Measurements from ENCODE around the gene RPL36A.

Gene RPL36A

DNA sequence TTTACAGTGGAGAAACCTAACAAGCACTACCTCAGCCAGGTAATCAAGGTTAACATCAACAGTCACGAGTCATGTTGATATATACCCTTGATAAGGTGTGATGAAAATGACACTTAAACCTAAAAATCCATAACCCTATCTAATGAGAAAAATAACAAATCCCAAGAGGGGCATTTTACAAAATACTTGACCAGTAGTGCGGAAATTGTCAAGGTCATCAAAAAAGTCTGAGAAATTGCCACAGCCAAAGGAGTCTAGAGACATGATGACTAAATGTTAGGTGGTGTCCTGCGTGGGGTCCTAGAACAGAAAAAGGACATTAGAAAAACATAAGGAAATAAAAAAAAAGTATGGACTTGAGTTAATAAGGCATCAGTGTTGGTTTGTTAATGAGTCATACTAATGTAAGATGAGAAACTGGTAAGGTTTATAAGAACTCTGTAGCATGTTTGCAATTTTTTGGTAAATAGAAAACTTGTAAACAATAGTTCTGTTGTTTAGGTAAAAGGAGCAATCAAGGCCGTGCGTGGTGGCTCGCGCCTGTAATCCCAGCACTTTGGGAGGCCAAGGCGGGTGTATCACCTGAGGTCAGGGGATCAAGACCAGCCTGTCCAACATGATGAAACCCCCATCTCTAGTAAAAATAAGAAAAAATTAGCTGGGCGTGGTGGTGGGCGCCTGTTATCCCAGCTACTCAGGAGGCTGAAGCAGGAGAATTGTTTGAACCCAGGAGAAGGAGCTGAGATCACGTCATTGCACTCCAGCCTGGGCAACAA is 2.9 kb downstream of the RPL36A start:
- DNase-seq = no peak

- DNase-seq = no peak
These were observed 3.6 kb downstream of the RPL36A start for GRCh38 chrX:101394372-101394771.

GRCh38 chrX:101395789-101396188 is 5.0 kb downstream of the RPL36A start:
- no peak for DNase-seq

DNA sequence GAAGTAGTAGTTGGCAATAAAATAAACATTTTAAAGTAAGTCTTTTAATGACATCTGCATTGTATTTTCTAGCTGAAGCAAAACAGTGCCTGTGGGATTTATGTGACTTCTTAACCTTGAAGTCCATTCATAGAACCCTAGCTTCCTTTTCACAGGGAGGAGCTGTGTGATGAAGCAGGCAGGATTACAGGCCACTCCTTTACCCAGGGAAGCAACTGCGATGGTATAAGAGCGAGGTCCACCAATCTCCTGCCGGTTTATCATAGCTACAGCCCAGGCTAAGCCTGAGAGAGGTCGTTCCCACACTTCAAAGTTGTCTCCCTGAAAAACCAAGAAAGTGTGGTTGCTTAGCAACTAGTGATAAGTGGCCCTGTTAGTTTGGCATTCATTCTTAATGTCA is 7.0 kb downstream of the RPL36A start:
- no peak for DNase-seq

DNA sequence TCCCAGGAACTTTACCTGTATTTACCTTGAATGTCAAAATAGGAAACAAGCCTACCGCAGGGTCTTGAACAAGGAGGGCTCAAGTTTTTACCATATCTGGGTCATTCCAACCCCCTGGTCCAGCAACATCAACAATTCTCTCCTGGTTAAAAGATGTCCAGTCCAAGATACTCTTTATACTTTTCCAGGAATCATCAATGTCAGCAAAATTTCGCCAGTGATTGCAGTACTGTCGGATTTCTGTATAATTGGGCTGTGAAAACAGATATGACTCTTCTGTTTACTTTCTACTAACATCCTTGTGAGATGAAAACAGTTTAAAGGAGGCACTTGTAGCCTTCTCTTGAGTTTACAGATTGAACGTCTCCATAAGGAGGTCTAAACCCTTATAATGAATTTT is 7.9 kb downstream of the RPL36A start:
- no peak for DNase-seq

GRCh38 chrX:101399825-101400224 is 9.0 kb downstream of the RPL36A start:
- DNase-seq = no peak

DNA sequence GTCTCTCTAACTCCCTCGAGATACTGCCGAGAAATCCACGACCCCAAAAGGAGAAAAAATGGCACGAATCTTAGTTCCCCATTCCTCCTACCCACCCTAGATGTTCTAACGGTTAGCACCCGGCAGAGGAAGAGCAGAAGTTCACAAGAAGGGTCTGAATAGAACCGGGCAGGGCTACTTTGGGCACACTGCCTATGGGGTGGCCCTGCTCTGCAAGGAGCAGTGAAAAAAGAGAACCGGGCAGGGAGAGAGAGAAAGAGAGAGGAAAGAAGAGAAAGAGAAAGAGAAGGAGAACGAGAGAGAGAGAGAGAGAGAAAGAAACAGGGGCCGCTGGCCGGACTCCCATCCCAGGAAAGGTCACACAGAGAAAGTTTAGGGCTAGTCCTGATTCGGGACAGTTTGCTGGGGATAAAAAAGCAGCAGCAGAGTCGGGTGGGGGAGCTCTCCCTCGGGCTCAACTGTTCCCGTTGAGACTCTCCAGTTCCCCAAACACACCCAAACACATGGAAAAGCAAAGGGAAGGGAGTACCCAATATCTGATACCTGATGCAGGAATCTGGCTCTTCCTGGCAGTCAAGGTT is 16.4 kb downstream of the RPL36A start:
- no peak for DNase-seq

DNA sequence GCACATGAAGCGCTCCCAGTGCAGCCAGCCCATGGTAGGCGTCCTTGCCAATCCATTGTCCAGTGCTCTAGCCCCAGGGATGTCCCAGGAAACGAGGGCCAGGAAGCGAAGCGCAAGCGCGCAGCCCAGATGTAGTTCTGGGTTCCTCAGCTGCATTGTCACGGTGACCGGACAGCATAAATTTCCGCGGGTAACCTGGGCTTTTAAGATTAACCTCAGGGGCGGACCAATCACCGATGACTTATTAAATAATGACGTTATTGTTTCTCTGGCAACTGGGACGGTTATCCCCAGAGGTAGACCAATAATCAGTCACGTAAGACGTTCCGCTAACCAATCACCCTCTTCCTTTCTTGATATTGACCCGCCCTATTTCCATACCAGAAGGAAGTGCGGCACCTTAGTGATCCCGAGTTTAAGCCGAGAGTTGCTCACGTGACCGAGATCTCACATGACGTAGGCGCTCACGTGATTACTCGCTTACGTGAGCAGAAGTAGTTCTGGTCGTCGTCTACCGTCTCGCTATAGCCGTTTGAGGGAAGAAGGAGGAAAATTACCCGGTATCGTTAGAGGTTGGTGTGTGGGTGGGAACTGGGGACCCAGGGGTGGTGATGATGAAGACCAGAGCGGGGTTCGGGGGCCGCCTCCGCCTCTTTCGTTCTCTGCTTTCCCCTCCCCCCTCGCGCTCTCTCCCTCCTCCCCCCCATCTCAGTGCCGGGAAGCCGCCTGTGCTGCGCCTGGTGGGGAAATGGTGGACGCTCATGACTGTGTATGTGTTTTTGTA is 17.1 kb downstream of the RPL36A start, which contains the start of the genes GLA and HNRNPH2:
GLA (minus strand) TSS at position 178 of the 784 bp plus-strand sequence; CDS start at position 156, 22 bp downstream.
HNRNPH2 (plus strand) TSS at position 475 of the 784 bp plus-strand sequence. CDS start 3,767 bp downstream, outside the sequence.
- DNase-seq = peak; percentile 99

DNA sequence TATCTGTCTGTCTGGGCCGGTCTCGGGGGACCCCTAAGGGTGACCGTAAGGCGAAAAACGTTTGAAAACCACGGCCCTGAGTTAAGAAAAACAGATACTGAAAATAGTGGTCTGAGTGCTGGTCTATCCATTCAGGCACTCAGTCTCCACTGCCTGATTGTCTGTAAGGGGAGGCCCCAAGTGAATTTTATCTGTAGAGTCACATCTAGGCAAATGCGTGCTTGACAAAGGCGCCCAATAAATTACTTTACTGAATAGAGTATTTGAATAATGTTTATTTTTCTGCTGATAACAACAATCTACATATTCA is 17.7 kb downstream of the RPL36A start:
- no peak for DNase-seq

- no peak for DNase-seq
These were observed 18.2 kb downstream of the RPL36A start for GRCh38 chrX:101409043-101409442.

DNA sequence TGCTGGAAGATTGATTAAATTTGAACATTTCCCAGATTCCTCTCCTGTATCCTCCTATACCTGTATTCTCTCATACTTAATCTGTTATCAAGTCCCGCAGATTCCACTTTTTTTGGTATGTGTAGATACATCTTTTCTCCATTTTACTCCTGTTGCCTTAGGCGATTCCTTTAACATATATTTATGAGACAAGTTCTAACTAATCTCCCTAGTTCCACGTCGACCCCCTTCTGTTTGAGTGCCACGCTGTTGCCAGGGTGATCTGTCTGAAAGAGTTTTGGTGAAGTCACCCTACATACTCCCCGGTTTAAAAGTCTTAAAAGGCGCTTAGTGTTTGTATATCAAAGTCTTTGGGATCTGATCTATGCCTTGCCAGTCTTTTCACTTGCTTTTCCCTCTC is 19.6 kb downstream of the RPL36A start:
- no peak for DNase-seq

DNA sequence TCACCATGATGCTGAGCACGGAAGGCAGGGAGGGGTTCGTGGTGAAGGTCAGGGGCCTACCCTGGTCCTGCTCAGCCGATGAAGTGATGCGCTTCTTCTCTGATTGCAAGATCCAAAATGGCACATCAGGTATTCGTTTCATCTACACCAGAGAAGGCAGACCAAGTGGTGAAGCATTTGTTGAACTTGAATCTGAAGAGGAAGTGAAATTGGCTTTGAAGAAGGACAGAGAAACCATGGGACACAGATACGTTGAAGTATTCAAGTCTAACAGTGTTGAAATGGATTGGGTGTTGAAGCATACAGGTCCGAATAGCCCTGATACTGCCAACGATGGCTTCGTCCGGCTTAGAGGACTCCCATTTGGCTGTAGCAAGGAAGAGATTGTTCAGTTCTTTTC is 21.2 kb downstream of the RPL36A start:
- no peak for DNase-seq

- DNase-seq = peak; percentile 74
These were observed 24.7 kb downstream of the RPL36A start for GRCh38 chrX:101415180-101416145.

DNA sequence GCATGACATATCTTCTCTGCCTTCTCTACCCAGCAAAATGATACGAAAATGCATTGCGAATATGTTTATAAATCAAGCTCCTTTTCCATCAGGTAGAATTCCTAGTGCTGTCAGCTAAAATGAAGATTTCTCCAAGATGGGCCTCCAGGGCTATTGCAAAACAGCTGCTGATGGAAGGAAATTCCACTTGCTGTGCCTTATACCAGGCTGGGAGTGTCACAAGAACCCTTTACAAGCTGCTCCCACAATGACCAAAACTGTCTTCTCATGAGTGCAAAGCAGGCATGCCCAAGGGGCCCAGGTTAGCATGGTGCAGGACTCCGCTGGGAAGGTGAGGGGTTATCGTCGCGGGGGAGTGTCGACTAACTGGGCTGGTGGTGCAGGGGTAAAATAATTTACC is 25.9 kb downstream of the RPL36A start:
- no peak for DNase-seq

DNA sequence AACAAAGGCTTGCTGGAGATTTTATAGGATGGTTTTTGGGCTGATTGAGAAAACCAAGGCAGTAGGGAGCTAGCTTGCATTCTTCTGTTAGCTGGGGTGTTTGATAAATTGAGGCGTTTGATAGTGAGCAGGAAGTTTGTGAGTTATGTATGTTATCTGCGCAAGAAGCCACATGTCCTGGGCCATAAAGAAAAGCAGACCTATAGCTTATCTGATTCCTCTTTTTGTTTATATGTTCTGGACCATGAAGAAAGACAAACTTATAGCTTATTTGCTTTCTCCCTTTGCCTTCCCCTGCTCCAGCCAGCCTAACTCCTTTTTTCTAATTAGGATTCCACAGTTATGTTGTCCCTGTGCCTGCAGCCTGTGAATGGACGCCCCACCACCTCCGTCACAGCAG is 26.4 kb downstream of the RPL36A start:
- DNase-seq = no peak

GRCh38 chrX:101417981-101418841 is 27.4 kb downstream of the RPL36A start:
- DNase-seq = peak; percentile 69

DNA sequence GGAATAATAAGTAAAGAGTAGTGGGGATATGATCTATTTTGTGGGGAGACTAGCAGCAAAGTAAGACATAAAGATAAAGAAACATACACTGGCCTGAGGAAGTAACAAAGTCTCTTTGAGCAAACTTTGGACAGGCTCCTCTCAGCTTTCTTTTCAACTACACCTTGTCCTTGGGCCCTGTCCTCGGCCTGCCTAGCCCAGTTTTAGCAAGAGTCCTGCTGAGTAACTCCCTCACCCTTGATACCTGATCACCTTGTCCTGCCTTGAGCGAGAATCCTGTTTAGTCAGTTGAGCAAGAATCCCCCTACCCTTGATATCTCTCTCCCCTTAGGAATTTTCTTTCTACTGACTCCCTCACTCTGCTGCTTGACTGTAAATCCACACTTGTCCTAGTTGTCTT is 28.7 kb downstream of the RPL36A start:
- DNase-seq = no peak

DNA sequence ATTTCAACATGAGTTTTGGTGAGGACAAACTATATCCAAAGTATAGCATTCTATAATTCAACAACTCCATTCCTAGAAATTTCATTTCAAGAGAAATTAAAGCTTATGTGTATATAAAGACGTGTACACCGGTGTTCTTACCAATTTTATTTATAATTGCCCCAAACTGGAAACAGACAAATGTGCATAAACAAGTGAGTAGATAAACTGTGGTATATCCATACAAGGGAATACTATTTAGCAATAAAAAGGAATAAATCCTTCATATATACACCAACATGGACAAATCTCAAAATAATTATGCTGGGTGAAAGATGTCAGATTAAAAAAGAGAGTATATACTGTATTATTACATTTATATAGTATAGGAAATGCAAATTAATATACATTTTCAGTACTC is 37.1 kb downstream of the RPL36A start:
- DNase-seq = no peak

- no peak for DNase-seq
These were observed 39.1 kb downstream of the RPL36A start for GRCh38 chrX:101429934-101430333.

DNA sequence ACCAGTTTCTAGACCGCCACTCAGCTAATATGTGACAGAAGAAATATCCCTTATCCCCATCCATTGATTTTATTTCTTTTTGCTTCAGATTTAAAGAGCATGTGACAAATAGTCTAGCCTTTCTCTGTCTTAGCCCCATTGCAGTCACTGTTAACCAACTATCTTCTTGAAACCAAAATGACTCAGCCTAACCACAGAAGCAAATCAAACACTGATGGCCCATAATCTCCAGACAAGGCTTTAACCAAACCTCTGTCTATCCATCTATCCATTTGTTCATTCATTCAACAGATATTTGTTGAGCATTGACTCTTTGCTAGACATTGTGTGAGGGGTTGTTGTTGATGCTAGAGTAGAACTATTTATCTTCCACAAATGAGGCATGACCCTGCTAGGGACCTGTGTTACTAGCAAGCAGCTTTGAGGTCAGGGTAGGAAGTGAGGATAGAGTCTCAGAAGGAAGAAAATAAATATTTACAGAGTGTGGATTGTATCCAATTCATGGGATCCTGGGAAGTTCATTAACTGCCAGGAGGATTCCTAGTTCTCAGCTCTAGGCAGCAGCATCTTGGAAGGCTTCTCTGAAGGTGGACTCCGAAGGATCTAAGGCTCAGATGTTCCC is 39.8 kb downstream of the RPL36A start:
- DNase-seq = no peak

DNA sequence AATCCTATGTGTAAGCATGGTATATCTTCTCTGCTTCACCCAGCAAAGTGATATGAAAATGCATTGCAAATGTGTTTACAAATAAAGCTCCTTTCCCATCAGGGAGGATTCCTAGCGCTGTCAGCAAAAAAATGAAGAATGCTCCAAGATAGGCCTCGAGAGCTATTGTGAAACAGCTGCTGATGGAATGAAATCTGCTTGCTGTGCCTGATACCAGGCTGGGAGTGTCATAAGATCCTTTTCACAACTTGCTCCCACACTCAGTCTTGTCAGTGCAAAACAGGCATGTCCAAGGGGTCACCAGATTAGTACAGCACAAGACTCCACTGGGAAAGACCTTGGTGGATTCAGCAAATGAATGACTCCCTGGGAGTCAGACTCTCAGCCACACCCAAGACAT is 51.3 kb downstream of the RPL36A start:
- DNase-seq = no peak
